GM19372 (cell line): ENCODE data around the gene TTN.
"Not testable (repeated sequence)": the region's sequence is repeated elsewhere in the genome, so short reads cannot be mapped to it uniquely, and the experiment has no call there.

ENCODE experiments used
- ATAC-seq: cut with Tn5 transposase; IDR thresholded peaks from one replicate; pipeline ENCODE4 v1.9.1; 2021; ENCODE audit warnings: mild to moderate bottlenecking, low read depth, moderate library complexity; ENCODE audit not compliant: unreplicated experiment

Gene TTN

DNA sequence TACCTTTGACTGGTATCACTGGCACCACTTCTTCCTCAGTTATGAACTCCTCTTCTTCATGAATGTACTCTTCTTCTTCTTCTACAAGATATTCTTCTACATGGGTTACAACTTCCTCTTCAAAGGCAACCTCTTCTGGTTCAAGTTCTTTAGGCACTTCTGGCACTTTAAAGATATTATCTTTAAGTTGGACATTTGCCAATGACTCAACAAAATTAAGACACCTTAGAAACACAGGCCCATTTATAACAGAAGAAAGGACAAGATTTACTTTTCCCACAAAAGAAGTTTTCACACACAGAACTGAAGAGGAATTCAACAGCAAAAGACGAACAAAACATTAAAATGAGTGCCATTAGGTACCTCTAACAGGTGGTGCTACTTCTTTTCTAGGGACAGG is 127.3 kb downstream of the TTN start:
- ATAC-seq = no peak

DNA sequence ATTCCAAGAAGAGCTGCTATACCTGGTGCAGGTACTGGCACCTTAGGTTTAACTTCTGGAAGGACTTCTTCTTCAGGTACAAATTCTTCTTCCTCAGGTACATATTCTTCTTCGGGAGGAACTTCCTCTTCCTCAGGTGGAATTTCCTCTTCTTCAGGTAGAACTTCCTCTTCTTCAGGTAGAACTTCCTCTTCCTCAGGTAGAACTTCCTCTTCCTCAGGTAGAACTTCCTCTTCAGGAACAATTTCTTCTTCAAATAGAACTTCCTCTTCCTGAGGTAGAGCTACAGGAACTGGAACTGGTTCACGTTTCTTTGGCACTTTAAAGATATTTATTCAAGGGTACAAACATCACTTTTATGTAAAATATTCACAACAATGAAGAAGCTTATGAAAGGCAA is 129.6 kb downstream of the TTN start:
- ATAC-seq = no peak

DNA sequence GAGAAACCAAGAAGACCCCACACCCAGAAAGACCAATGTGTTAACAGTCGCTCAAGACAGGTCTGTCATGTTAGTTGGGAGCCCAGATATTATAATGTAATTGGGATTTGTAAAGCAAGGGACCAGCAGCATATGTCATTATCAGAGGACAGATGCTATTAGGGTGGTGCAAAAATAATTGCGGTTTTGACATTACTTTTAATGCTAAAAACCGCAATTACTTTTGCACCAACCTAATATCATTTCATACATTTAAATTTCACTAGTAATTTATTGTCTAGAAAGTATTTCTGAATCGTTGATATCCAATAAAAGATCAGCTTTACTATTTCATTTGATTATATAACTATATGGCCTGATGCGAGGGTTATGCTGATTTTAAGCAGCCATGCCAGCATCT is 131.2 kb downstream of the TTN start:
- no peak for ATAC-seq

DNA sequence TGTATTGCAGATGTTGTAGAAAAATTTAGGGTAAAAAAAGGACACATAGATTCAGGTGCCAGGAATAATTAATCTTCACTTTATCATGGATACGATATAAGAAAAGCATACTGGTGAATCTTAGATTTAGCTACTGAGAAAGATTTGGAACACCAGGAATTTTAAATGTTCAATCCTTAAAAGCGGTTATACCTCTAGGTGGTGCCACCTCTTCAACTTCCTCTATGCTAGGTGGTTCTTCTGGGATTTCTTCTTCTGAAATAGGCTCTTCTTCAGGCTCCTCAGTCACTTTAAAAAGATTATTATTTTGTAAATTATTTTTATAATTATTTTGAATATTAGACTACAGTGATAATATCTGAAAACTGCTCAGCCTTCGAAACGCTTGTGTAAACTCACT is 133.1 kb downstream of the TTN start:
- ATAC-seq = no peak

DNA sequence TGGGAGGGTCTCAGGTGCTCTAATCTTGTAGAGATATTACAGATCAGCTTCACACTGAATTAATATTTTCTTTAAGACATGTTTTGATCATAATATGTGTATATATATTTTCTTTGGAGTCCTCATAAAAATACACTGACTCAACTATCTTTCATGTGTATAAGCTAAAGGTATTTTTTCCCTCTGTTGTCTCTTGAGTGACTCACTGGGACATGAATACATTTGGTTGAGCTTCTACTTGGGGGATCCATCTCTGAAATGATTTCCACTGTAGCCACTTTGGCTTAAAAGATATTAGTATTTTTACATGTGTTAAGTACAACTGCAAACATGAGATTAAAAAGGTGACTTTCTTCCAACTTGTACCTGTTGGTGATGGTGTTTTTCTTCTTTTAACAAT is 140.8 kb downstream of the TTN start:
- no peak for ATAC-seq

DNA sequence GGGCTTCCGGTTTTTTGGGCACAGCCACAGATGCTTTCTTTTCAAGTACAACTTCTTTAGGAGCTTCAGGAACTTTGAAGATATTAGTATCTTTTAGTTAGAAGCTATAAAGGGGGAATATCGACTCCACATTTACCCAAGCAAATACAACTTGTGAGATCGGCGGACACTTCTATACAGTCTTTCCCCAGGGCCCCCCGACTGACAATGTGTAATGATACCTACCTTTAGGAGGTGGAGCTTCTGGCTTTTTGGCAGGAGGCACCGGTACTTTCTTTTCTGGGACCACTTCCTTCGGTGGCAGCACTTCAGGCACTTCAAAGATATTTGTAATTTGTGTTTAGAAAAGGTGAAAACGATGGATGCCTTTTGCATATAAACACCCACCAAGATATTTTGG is 148.7 kb downstream of the TTN start:
- not testable (repeated sequence) for ATAC-seq

DNA sequence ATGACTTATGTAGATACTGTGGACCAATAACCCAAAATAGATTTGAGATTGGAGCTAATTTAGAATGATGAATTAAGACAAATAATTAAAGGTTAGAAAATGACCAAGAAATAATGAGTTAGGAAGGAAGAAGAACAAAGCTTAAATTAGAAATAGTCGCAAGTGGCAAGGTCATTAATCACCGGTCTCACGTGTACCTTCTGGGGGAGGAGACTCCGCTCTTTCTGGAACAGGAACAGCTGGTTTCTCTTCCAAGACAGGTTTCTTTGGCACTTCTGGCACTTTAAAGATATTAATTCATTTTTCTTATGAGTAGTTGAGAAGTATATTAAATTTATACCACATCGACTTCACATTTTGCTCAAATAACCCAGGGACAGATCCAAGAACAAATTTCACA is 156.7 kb downstream of the TTN start:
- no peak for ATAC-seq

DNA sequence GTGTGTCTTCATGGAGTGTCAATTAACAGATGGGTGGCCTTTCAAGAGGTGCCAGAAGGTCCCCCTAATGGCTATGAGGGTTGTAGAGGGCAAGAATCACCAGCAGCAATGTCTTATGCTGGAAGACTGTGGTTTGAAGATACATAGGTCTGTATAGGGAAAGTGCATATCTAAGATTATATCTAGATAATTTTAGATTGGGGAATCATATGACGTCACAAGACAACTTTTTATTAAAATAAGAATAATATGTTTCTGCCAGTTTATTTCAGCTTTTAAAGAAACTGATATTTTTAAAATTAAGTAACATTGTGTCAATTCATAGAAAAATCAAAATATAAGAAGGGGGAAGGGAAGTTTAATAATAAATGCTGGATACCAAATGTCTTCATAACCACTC is 162.3 kb downstream of the TTN start:
- no peak for ATAC-seq

DNA sequence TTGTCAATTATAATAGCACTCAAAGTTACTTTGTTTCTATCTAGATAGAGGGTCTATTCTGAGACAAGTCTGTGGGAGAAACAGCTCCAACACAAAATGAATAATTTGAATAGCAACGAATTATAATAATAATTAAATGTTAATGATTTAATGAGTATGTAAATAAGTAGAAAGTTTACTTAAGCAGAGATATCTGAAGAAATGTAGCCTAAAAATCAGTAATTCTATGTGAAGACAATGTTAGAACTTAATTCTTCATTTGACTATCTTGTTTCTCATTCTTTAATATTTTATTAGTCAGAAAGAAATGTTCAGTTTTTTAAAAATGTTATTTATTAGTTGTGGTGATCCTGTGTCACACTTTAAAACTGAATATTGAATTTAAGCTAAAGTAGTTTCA is 165.7 kb downstream of the TTN start:
- no peak for ATAC-seq

DNA sequence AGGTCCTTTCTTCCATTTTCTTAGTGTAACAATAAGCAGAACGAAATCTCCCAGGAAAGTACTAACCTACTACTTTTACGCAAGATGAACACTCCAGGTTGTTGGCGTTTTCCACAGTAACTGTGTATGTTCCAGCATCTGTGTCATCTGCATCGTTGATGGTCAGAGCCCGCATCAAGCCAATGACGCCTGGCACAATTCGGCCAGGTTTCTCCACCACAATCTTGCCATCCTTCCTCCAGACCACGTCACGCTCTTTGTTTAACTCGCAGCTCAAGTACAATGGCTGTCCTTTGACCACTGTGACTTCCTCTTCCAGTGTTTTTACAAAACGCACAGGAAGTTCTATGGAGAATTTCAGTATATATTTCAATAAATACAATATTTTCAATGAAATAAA is 171.3 kb downstream of the TTN start:
- ATAC-seq = no peak

DNA sequence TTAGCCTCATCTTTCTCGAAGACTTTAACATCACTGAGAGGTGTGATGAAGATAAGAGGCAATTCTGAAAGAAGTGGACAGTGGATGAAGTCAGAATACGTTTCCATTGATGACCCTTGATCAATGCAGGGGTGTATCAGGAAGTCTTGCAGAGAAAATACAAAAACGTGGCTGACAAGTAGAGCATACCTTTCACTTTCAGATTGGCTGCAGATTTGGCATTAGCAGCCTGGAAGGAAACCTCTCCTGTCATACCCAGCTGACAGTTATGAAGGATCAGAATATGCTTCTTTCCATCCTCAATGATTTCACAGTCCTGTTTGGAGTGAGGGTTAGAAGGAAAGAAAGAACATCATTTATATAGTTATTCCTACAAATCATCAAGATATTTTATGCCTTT is 174.5 kb downstream of the TTN start:
- ATAC-seq = no peak

DNA sequence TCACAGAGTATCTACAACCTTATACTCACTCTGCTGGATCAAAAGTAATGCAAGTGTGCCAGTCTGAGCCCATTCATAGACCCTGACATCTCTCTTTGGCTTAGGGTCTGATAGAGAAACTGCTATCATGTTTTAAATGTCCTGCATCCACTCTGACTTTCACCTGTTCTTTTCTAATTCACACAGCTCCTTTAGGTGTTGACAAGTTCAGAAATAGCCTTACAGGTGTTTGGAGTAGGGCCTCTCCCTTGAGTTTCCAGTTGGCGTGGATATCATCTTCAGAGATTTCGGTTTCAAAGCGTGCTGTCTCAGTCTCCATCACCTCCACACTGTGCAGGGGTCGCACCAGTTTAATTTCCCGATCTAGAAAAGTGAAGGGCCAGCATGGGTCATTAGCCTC is 176.6 kb downstream of the TTN start:
- ATAC-seq = no peak

DNA sequence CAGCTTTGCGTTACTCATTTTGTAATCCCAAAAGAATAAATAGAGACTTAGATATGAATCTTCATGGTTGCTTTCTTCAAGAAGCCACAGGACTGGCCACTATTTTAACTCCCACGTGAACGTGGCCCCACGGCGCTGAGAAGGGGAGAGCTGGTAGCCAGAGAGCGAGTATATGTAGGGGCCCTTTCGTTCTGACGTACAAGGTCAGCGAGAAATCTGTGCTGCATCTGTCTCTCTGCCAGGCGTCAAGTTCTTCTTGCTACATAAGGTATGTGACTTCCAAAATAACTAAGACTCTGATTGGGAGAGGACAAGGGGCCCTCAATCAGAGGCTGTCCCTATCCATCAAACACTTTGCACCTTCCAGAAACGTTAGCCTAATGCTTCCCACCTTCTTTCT is 177.8 kb downstream of the TTN start:
- ATAC-seq = no peak

DNA sequence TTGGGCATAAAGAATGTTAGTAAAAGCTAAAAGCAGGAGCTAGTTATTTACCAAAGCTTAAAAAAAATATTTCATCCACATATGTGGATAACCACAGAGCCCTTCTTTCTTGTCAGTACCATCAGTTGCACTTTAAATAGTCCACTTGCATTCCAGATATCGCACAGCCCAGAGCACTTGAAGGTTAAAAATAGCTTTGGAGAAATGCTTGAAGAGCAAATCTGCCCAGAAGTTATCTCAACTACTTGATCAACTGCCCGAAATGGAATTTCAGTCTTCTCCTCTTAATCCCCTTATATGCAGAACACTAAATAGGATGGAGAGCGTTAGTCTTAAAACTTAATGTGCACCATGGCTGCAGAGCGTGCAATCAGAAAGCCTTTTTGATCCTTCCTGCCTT is 178.6 kb downstream of the TTN start:
- ATAC-seq = no peak

DNA sequence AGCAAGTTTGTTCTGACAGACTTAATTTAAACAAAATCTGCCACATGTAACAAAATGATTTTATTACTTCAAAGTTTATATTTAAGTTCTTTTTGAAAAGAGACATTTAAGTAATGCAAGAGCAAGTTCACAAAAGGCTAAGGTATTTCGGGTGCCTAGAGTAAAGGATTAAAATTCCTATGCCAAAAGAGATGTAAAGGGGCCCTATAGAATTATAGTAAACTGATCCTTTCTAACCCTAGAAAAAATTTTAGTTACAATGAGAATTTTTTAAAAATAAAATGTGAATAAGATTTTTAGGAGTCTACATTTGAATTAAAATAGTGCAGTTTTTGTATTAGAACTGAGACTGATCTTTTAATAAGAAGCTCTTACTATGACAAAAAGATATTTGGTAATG is 179.8 kb downstream of the TTN start:
- no peak for ATAC-seq

DNA sequence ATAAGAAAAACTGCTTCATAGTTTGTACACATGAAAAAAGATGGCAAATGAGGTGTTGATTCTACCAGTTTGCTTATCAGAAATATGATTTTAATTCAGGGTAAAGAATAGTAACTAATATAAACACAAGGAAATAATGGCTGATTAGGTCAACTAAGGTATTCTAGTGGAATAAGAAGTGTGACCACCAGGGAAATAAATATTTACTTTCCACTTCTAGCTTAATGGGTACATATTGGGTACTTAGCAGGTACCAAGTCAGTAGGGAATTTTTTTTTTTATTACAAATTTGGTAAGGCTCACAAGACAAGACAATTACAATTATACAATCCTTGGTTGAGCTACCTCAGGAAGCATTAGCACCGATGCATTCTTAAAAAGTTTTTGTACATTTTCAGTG is 191.3 kb downstream of the TTN start:
- no peak for ATAC-seq

DNA sequence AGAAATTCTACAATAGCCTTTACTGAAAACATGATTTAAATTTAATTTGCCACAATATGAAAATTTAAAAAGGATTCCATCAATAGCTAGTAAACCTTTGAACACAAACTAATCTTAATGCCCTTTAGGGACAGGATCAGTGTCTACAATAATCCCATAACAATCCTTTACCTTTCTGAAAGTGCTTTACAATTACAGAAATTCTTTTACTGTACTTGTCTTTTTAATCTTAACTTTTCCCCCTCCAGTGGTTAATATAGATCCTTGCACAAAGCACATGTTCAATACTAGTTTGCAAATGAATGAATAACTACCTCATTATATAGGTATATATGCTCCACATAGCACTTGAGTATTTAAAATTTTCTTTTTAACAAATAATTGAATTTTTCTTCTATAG is 204.3 kb downstream of the TTN start:
- no peak for ATAC-seq

DNA sequence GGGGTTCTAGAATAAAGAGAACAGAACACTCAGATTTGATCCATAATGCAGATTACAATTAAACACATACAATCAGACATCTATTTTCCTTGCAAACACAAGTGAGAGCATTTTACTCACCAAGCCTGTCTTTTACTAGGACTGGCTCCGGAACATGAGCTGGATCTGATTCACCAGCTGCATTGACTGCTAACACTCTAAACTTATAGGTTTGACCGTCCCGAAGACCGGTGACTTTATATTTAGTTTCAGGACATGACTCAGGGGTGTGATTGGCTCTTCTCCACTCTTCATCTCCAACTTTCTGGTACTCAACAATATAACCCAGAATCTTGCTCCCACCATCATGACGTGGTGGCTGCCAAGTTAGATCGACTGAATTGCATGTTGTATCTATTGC is 214.6 kb downstream of the TTN start:
- no peak for ATAC-seq

DNA sequence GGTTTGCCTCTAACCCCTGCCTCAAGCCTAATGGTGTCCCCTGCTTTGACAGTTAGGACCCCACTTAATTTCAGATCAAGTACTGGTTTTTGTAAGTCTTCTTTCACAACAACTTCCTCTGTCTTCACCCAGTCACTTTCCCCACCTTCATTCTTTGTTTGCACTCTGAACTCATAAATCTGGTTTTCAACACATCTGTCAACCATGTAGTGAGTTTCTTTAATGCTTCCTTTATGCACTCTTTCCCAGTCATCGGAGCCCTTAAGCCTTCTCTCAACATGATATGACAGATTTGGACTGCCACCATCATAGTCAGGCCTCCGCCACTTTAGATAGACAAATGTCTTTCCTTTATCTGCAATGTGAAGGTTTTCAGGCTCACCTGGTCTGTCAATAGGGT is 217.9 kb downstream of the TTN start:
- no peak for ATAC-seq

DNA sequence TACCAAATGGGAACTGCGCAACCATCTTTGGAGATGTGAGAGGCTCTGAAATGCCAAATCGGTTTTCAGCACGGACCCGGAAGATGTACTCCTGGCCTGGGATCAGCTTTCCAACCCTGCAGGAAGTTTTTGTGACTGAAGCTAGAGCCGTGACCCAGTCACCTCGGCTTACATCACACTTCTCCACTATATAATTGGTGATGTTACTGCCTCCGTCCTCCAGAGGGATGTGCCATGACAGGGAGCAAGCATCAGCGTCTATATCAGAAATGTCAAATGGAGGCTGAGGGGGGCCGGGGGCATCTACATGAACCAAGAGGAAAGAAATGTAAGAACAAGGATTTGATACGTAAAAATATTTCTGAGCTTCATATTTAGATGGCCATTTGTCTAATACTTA is 222.6 kb downstream of the TTN start:
- no peak for ATAC-seq

DNA sequence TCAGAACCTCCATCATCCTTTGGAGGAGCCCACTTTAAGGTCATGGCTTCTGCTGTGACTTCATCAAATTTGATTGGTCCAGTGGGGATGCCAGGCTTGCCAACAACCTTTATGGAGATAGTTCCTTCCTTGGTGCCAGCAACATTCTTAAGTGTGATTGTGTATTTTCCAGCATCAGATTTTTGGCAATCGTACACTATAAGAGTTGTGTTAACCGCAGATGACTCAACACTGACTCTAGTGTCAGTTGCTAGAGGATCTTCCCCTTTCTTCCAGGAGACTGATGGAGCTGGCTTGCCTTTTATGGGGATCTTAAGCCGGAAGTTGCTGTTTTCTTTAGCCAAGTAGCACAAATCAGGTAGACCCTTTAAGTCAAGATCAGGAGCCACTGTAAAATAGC is 228.2 kb downstream of the TTN start:
- no peak for ATAC-seq

DNA sequence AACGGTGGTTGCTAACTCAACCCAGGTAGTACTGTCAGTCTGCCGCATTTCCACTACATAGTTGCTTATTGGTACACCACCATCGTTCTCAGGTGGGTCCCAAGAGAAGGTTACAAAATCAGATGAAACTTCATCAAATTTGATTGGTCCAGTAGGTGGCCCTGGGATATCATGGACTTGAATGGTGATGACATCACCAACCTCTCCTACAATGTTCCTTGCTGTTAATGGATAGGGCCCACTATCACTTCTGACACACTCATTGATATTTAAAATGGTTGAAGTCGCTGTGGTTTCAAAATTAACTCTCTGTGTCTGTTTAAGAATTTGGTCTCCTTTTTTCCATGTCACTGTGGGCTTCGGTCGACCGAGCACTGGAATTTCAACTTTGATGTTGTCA is 232.4 kb downstream of the TTN start:
- no peak for ATAC-seq

DNA sequence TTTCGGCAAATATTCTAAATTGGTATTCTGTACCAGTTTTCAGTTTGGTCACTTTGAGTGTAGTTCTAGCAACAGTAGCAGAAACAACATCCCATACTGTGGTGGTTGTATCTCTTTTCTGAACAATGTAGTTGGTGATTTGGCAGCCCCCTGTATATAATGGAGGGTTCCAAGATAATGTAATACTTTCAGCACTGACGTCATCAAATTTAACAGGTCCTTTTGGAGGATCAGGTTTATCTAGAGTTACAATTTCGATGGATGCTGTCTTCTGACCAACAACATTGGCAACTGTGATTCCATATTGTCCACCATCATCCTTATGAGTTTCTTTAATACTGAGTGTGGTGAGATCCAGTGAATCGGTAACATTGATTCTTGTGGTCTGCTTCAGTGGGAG is 239.0 kb downstream of the TTN start:
- ATAC-seq = no peak

DNA sequence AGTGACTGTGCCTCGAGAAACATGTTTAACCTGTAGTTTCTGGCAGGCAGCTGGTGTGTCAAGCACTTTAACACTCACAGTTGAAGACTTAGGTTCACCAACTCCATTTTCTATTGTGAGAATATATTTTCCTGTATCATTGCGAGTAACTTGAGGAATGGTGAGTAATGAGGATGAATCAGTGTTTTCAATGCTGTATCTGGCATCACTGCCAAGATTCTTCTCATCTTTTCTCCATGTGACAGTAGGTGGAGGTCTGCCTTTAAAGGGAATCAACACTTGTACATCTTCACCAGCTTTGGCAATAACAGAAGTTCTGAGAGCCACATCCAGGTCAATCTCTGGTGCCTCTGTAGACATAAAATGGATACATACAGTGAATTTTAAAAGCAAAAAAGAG is 254.2 kb downstream of the TTN start:
- no peak for ATAC-seq
